ENCODE data around the gene TTC23L.

GRCh38 chr5:34847552-34847951, 8.6 kb downstream of the TTC23L start:
- TF ChIP-seq CTCF (IDR thresholded peaks at IDR 0.05) (no peak), POLR2A (IDR thresholded peaks at IDR 0.05) (no peak)

Data from lower leg skin (tissue), 3 donors.